GM12878 (cell line): ENCODE measurements around the gene SENP3. TPM values are rescaled to one million over a fixed set of nuclear protein-coding genes. Genes with fewer than 3 reads are reported as not detected.
A peak's percentile ranks its signal among the peaks of the same experiment; 100 is the strongest.

Experiments
- ATAC-seq: fragments of 200-7000 bp; cut with Tn5 transposase; 3 replicates; pipeline ENCODE4 v1.9.1; 2020; ENCODE audit warnings: mild to moderate bottlenecking, moderate library complexity
- BruUV-seq: library from RNA; stranded (reverse); fragments of 400-500 nt; replicated peaks from 2 replicates; lab custom pipeline; 2021; lab: Mats Ljungman, UMichigan
- CTCF ChIA-PET: fragments of 300-600 bp; sonication (Branson Sonifier 250); formaldehyde crosslinking; extraction: SDS; loops from one replicate; lab custom pipeline; 2021; ENCODE audit warnings: inconsistent platforms; lab: Yijun Ruan, JAX
- POLR2A ChIA-PET: fragments of 350-600 bp; formaldehyde crosslinking; extraction: SDS; loops from one replicate; lab custom pipeline; 2021; ENCODE audit warnings: inconsistent platforms; lab: Charles Lee
- RAD21 ChIA-PET: fragments of 300-600 bp; sonication (Branson Sonifier 250); formaldehyde crosslinking; loops from one replicate; lab custom pipeline; 2023; ENCODE audit warnings: antibody characterized with exemption; ENCODE audit not compliant: unreplicated experiment; lab: Charles Lee
- SMC1A ChIA-PET: fragments of 300-600 bp; sonication (Branson Sonifier 250); formaldehyde crosslinking; loops from one replicate; lab custom pipeline; 2023; ENCODE audit not compliant: unreplicated experiment, uncharacterized antibody; lab: Charles Lee
- DNase-seq: peaks from one replicate; pipeline ENCODE4 v3.0.0-alpha.2; 2011; ENCODE audit warnings: low read depth, low spot score
- FAIRE-seq: peaks from 3 replicates; lab custom pipeline; 2011; peaks lifted over from hg19 to GRCh38; lab: Jason Lieb, UNC
- H2AFZ ChIP-seq: 2 replicates; pipeline ENCODE4 v1.6.0; 2011; ENCODE audit warnings: low read depth, low read length, control low read depth; ENCODE audit not compliant: control insufficient read depth
- H3K27ac ChIP-seq: 2 replicates; pipeline ENCODE4 v1.5.1; 2011; ENCODE audit warnings: control low read depth; ENCODE audit not compliant: control insufficient read depth, insufficient read depth
- H3K27me3 ChIP-seq, 2 experiments: replicated peaks in 1 of 2; 2 replicates each; pipeline versions ENCODE4 v1.6.0 to v1.6.1; 2011; ENCODE audit warnings: low read length in 1 of 2; ENCODE audit not compliant: control insufficient read depth in 2 of 2, insufficient read depth in 2 of 2
- H3K36me3 ChIP-seq, 2 experiments: 2 replicates each; pipeline ENCODE4 v1.5.1; 2011; ENCODE audit warnings: low read length in 1 of 2; ENCODE audit not compliant: control insufficient read depth in 2 of 2, insufficient read depth in 2 of 2
- H3K4me1 ChIP-seq: 2 replicates; pipeline ENCODE4 v1.6.1; 2011; ENCODE audit warnings: mild to moderate bottlenecking, low read length, moderate library complexity, mixed read lengths; ENCODE audit not compliant: control insufficient read depth, insufficient read depth
- H3K4me2 ChIP-seq: 2 replicates; pipeline ENCODE4 v1.6.0; 2011; ENCODE audit warnings: control low read depth; ENCODE audit not compliant: control insufficient read depth, insufficient read depth
- H3K4me3 ChIP-seq: fragments of 200-600 bp; sonication (generic); 2 replicates; pipeline ENCODE4 v1.5.1; 2016
- H3K79me2 ChIP-seq: 2 replicates; pipeline ENCODE4 v1.6.0; 2011; ENCODE audit warnings: low read length; ENCODE audit not compliant: control insufficient read depth, insufficient read depth
- H3K9ac ChIP-seq: 2 replicates; pipeline ENCODE4 v1.8.0; 2011; ENCODE audit warnings: low read length, control low read depth, mixed read lengths; ENCODE audit not compliant: control insufficient read depth, insufficient read depth
- H3K9me3 ChIP-seq: replicated peaks from 3 replicates; pipeline ENCODE4 v1.5.1; 2011; ENCODE audit warnings: mild to moderate bottlenecking, low read length; ENCODE audit not compliant: control insufficient read depth, insufficient read depth
- H4K20me1 ChIP-seq: 2 replicates; pipeline ENCODE4 v1.6.0; 2011; ENCODE audit not compliant: control insufficient read depth, insufficient read depth
- BMI1 ChIP-seq: fragments of 450-650 bp; IDR thresholded peaks from 2 replicates; pipeline ENCODE4 v1.6.1; 2016; ENCODE audit warnings: mild to moderate bottlenecking, moderate library complexity, borderline replicate concordance
- CHD1 ChIP-seq: IDR thresholded peaks from 2 replicates; pipeline ENCODE4 v1.6.1; 2012; ENCODE audit warnings: low read depth, low read length, improper control_type of control experiment
- DPF2 ChIP-seq: fragments of 450-650 bp; IDR thresholded peaks from 2 replicates; pipeline ENCODE4 v1.6.1; 2017; ENCODE audit warnings: mild to moderate bottlenecking
- E4F1 ChIP-seq: fragments of 450-650 bp; IDR thresholded peaks from 2 replicates; pipeline ENCODE4 v1.6.1; 2018; ENCODE audit warnings: borderline replicate concordance, mild to moderate bottlenecking; ENCODE audit not compliant: partially characterized antibody
- ELK1 ChIP-seq: IDR thresholded peaks from 2 replicates; pipeline ENCODE4 v1.6.1; 2012; ENCODE audit warnings: low read depth, low read length, improper control_type of control experiment
- HDAC6 ChIP-seq: fragments of 200-600 bp; sonication (generic); IDR thresholded peaks from one replicate; pipeline ENCODE4 v1.8.0; 2017; ENCODE audit warnings: antibody characterized with exemption; ENCODE audit not compliant: unreplicated experiment
- IKZF1 ChIP-seq: fragments of 450-650 bp; conservative IDR thresholded peaks from 2 replicates; pipeline ENCODE4 v1.6.1; 2017; ENCODE audit warnings: antibody characterized with exemption, mild to moderate bottlenecking
- JUNB ChIP-seq: IDR thresholded peaks from 2 replicates; pipeline ENCODE4 v1.6.1; 2016; ENCODE audit warnings: antibody characterized with exemption, mild to moderate bottlenecking
- JUND ChIP-seq: IDR thresholded peaks from 2 replicates; pipeline ENCODE4 v1.6.1; 2012; ENCODE audit warnings: low read depth, mild to moderate bottlenecking, low read length, improper control_type of control experiment, moderate library complexity
- NBN ChIP-seq: fragments of 450-650 bp; IDR thresholded peaks from 2 replicates; pipeline ENCODE4 v1.6.1; 2016
- POLR2A ChIP-seq: IDR thresholded peaks from 2 replicates; pipeline ENCODE4 v1.6.1; 2011; ENCODE audit warnings: low read depth, mild to moderate bottlenecking, low read length
- SIX5 ChIP-seq: IDR thresholded peaks from 2 replicates; pipeline ENCODE4 v1.6.1; 2011; ENCODE audit warnings: mild to moderate bottlenecking, low read depth, low read length, moderate library complexity; ENCODE audit not compliant: severe bottlenecking
- TAF1 ChIP-seq: IDR thresholded peaks from 2 replicates; pipeline ENCODE4 v1.6.1; 2011; ENCODE audit warnings: mild to moderate bottlenecking, low read depth, low read length, borderline replicate concordance
- YBX1 ChIP-seq: fragments of 450-650 bp; IDR thresholded peaks from 2 replicates; pipeline ENCODE4 v1.6.1; 2016; ENCODE audit warnings: antibody characterized with exemption
- ZNF274 ChIP-seq: IDR thresholded peaks from one replicate; pipeline ENCODE4 v1.8.0; 2011; ENCODE audit not compliant: insufficient read length, insufficient read depth
- WGBS: methylation state at CpG from one replicate; pipeline ENCODE4 v1.1.6; 2016; ENCODE audit warnings: low lambda C conversion rate; ENCODE audit not compliant: insufficient replicate concordance, insufficient coverage; ENCODE audit errors: missing lambda C conversion rate; 5-methylcytosine and 5-hydroxymethylcytosine counted together
- in situ Hi-C: fragments of 300-500 bp; cut with MboI; formaldehyde crosslinking; loops from 9 replicates; pipeline ENCODE4 v1.14.3; 2018; ENCODE audit warnings: mixed read lengths
- intact Hi-C: fragments of 100-400 bp; cut with micrococcal nuclease; formaldehyde crosslinking; loops from one replicate; pipeline ENCODE4 v1.14.2; 2022; ENCODE audit not compliant: unreplicated experiment
- polyA plus RNA-seq, 11 experiments: library from polyadenylated mRNA; depleted of rRNA in 4 of 11; unstranded in 6 of 11; stranded (reverse) in 5 of 11; fragments of >200 nt; fragmentation: Nextera tagmentation in 4 of 11; fragmentation: Illumina TruSeq in 1 of 11; extraction: Ambion mirVana in 4 of 11; extraction: Trizol in 1 of 11; gene quantifications; 1 replicate in 1 of 11; 2 replicates in 10 of 11; pipeline versions ENCODE4 v1.2.1 to v1.2.3, GENCODE V29; 2011 to 2016; ENCODE audit warnings: inconsistent platforms in 2 of 11, missing spikeins in 2 of 11, low read depth in 1 of 11
- total RNA-seq, 4 experiments: library from RNA; depleted of rRNA in 3 of 4; stranded (reverse); fragments of >200 nt in 3 of 4; fragmentation: Illumina TruSeq in 1 of 4; extraction: Trizol in 1 of 4; gene quantifications; 2 replicates each; pipeline versions ENCODE4 v1.2.1 to v1.2.3, GENCODE V29; 2013 to 2021
- TF ChIP-seq, protein P1 (sequence below): fragments of 450-650 bp; IDR thresholded peaks from 2 replicates; pipeline ENCODE4 v1.6.1; 2016; ENCODE audit warnings: mild to moderate bottlenecking

Gene SENP3
- total and polyA plus RNA-seq, 10 of the 15 experiments (the other 5 are each of a cell fraction or from before 2014, with no cell fraction given), result 1.8 to 113 (median 72.3) TPM

GRCh38 chr17:7557147-7557764, 4.5 kb upstream of the SENP3 start (continued):
- TF ChIP-seq ZNF274, result no peak
- TF ChIP-seq CHD1, result no peak
- no peak for TF ChIP-seq YBX1
- TF ChIP-seq BMI1, result no peak

GRCh38 chr17:7557775-7558543, 3.8 kb upstream of the SENP3 start:
- ChIA-PET SMC1A (interaction anchor here (0.7 to 4.9 kb wide), 14 partner anchors 17 to 122 kb away, joined by 3 to 35 read pairs (median 4); partner anchors contain the start of genes CD68 and TMEM102), POLR2A (interaction anchor here (0.5 to 4.2 kb wide), 11 partner anchors 10 to 316 kb away, joined by 3 to 36 read pairs (median 4); partner anchors contain the start of genes ACAP1, MPDU1, TMEM102 and TP53), RAD21 (interaction anchor here (0.7 to 4.9 kb wide), 7 partner anchors 11 to 203 kb away, joined by 3 to 84 read pairs (median 5); partner anchors contain the start of genes TMEM95 and TP53), CTCF (interaction anchor here (0.7 to 6.2 kb wide), 9 partner anchors 12 to 213 kb away, joined by 3 to 192 read pairs (median 4); partner anchors contain the start of genes TMEM95 and TP53)
- BruUV-seq, result no TSS peak
- Histone ChIP-seq H3K9me3 (no peaks in the 10 kb centered on the region), H2AFZ (peak overlapping the region; percentile 82), H3K79me2 (peaks cover 16% of the 10 kb centered on the region), H3K4me1 (peaks cover 43% of the 10 kb centered on the region), H3K4me3 (peak overlapping the region; percentile 66), H3K4me2 (peak overlapping the region; percentile 92), H3K27me3 (no peaks in the 10 kb centered on the region), H3K36me3 (no peaks in the 10 kb centered on the region), H3K27ac (peak overlapping the region; percentile 84), H3K9ac (peak overlapping the region; percentile 70), H4K20me1 (no peaks in the 10 kb centered on the region)
- 35% methylated on average over 21 of the region's 21 CpGs for WGBS
- in situ Hi-C loops, result loop anchor here (25.0 kb wide), 1 partner anchor 521 kb away; the partner anchor contains the start of genes SLC16A11 and SLC16A13
- peak; percentile 67 for ATAC-seq
- intact Hi-C loops, result no loop called here
- no peak for DNase-seq
- FAIRE-seq, result peak; percentile 47
- TF ChIP-seq SIX5 (no peak), JUND (no peak), ELK1 (no peak), JUNB (no peak), HDAC6 (no peak), POLR2A (peak; percentile 71), TAF1 (no peak; the same call in 1 of the 2 replicates), IKZF1 (peak; percentile 86), NBN (0 out of 2 replicates have a peak, but pooled peaks have one; percentile 65), E4F1 (peak; percentile 27), DPF2 (peak; percentile 54)
- TF ChIP-seq, protein P1, sequence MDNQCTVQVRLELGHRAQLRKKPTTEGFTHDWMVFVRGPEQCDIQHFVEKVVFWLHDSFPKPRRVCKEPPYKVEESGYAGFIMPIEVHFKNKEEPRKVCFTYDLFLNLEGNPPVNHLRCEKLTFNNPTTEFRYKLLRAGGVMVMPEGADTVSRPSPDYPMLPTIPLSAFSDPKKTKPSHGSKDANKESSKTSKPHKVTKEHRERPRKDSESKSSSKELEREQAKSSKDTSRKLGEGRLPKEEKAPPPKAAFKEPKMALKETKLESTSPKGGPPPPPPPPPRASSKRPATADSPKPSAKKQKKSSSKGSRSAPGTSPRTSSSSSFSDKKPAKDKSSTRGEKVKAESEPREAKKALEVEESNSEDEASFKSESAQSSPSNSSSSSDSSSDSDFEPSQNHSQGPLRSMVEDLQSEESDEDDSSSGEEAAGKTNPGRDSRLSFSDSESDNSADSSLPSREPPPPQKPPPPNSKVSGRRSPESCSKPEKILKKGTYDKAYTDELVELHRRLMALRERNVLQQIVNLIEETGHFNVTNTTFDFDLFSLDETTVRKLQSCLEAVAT, result peak; percentile 49; the same call in 1 of the 2 replicates
